ENCODE data around the gene UNC13D. TPM values are rescaled to one million over a fixed set of nuclear protein-coding genes. Genes with fewer than 3 reads are reported as not detected.
"Not testable (repeated sequence)": the region's sequence is repeated elsewhere in the genome, so short reads cannot be mapped to it uniquely, and the experiment has no call there.

UNC13D gene
- total RNA-seq, 2 donors from 2014 or later, result 25.9 to 35.0 TPM

DNA sequence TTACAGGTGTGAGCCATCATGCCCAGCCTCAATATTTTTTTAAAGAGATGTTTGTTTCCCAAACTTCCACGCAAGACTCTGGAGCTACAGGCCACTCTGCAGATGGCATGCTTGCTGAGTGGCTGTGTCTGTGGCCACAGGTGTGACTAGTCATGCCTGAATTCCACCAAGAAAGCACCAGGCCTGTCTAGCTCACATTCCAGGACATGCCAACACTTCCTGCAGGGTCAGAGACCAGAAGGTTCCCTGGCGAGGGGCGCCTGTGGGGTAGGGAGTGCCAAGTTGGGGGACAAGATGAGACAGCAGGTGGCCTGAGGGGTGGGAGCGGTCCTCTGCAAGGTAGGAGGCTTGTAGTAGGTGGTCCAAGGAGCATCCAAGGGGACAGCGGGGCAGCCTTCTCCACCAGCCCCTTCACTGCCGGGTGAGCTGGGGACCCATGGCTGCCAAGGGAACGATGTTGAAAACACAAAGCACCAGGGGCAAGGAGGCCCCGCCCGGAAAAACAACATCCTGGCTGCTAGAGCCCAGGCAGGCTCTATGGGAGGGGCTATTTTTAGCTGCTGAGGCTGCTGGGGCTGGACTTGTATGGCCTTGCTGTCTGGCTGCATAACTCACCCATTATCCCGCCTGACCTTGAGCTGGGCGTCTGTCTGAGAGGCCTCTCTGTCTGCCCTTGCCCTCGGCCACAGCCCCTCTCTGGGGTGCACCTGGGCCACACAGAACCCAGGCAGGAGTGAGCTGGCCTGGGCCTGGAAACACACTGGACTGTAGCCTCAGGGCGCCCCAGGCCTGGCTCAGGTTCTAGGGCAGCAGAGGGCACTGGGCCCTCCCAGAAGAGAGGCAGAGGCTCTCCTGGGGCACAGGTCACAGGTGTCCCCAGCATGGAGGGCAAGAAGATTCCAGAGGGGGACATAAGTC is 28.5 kb upstream of the UNC13D start:
- Histone ChIP-seq H3K36me3 (peaks cover 5% of the 10 kb centered on the region), H3K27ac (peak overlapping the region; percentile 90), H3K9me3 (no peaks in the 10 kb centered on the region), H3K4me3 (no peak overlapping the region), H3K27me3 (no peaks in the 10 kb centered on the region), H3K4me1 (peaks cover 22% of the 10 kb centered on the region), H3K9ac (ENCODE audit: low read depth in 2 of 2, low read length in 2 of 2) (peak overlapping the region; percentile 57 to 82)
- peak; percentile 87 for DNase-seq
- no peak for TF ChIP-seq CTCF (IDR thresholded peaks at IDR 0.05)
- intact Hi-C loops (cut with DNase I), result no loop called here

DNA sequence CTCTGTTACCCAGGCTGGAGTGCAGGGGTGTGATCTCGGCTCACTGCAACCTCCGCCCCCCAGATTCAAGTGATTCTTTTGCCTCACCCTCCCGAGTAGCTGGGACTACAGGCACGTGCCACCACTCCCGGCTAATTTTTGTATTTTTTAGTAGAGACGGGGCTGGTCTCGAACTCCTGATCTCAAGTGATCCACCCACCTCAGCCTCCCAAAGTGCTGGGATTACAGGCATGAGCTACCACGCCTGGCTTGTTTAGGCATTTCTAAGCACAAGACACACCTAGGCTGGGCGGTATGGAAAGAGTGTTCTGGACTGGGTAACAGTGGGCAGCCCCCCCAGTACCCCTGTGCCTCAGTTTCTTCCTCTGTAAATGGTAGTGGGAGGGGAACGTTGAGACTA is 26.0 kb upstream of the UNC13D start:
- H3K4me1 ChIP-seq; intact Hi-C loops (cut with DNase I); H3K9me3 ChIP-seq; H3K4me3 ChIP-seq; DNase-seq; H3K27me3 ChIP-seq; H3K36me3 ChIP-seq: not testable (repeated sequence)
- peak overlapping the region; percentile 72 for H3K27ac ChIP-seq
- peak overlapping the region in 1 of 2 donors; percentile 6 for H3K9ac ChIP-seq (ENCODE audit: low read depth in 2 of 2, low read length in 2 of 2)

- Histone ChIP-seq H3K27me3 (no peaks in the 10 kb centered on the region), H3K4me1 (peaks cover 10% of the 10 kb centered on the region), H3K9ac (ENCODE audit: low read depth in 2 of 2, low read length in 2 of 2) (peak overlapping the region in 1 of 2 donors; percentile 6), H3K9me3 (no peaks in the 10 kb centered on the region), H3K4me3 (no peak overlapping the region), H3K36me3 (peaks cover 5% of the 10 kb centered on the region), H3K27ac (peak overlapping the region; percentile 72)
- DNase-seq, result peak; percentile 80
- intact Hi-C loops (cut with DNase I), result no loop called here
- no peak for TF ChIP-seq CTCF (IDR thresholded peaks at IDR 0.05)
Measured at GRCh38 chr17:75869282-75870141, 25.3 kb upstream of the UNC13D start.

- H3K27me3 ChIP-seq; DNase-seq; H3K36me3 ChIP-seq; intact Hi-C loops (cut with DNase I); H3K9me3 ChIP-seq; H3K9ac ChIP-seq (ENCODE audit: low read depth in 2 of 2, low read length in 2 of 2); H3K4me1 ChIP-seq; H3K4me3 ChIP-seq: not testable (repeated sequence)
- H3K27ac ChIP-seq, result peak overlapping the region; percentile 72
Measured at GRCh38 chr17:75868730-75869281, 24.6 kb upstream of the UNC13D start.

DNA sequence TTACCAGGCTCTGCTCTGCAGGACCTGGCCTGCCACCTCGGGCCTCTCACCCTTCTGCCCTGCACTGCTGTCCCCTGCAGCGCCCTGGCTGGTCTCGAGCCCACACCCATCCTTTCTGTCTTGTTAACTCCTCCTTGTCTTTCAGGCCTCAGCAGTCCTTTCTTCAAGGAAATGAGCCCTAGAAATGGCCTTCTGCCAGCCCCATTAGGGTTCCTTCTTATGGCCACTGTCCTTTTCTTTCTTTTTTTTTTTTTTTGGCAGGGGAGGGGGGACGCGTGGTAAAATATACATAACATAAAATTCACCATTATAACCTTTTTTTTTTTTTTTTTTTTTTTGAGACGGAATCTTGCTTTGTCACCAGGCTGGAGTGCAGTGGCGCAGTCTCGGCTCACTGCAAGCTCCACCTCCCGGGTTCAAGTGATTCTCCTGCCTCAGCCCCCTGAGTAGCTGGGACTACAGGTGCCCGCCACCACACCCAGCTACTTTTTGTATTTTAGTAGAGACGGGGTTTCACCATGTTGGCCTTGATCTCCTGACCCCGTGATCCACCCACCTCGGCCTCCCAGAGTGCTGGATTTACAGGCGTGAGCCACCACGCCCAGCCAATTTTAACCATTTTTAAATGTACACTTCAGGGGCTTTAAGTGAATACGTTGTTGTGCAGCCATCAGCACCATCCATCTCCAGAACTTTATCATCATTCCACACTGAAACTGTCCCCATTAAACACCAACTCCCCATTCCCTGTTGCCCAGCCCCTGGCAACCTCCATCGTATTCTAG is 21.4 kb upstream of the UNC13D start:
- intact Hi-C loops (cut with DNase I); DNase-seq; H3K9ac ChIP-seq (ENCODE audit: low read depth in 2 of 2, low read length in 2 of 2); H3K36me3 ChIP-seq; H3K4me3 ChIP-seq; H3K4me1 ChIP-seq; H3K27me3 ChIP-seq; H3K9me3 ChIP-seq; H3K27ac ChIP-seq: not testable (repeated sequence)

GRCh38 chr17:75864887-75865286 is 20.7 kb upstream of the UNC13D start:
- H3K36me3 ChIP-seq; H3K4me1 ChIP-seq; H3K4me3 ChIP-seq; H3K27me3 ChIP-seq; H3K9ac ChIP-seq (ENCODE audit: low read depth in 2 of 2, low read length in 2 of 2); H3K9me3 ChIP-seq; DNase-seq; intact Hi-C loops (cut with DNase I): not testable (repeated sequence)
- H3K27ac ChIP-seq, result peak overlapping the region; percentile 42

DNA sequence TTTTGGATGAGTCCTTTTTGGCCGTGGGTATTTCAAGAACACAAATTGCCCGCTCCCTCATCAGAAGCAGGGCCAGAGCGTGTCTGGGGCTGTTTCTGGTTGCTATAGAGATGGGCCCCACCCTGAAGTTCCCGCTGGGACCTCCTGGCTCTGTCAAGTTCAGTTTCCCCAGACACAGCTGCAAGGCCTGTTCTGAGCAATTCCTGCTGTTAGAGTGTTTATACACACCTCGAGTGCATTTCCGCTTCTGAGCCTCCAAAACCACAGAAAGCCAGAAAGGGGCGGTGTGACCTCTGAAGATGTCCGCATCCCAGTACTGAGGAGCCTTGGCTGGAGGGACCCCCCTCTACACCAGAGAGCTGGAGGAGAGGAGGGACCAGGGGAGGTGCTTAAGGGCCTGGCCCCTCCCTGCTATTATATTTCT is 20.3 kb upstream of the UNC13D start:
- Histone ChIP-seq H3K9ac (ENCODE audit: low read depth in 2 of 2, low read length in 2 of 2) (peak overlapping the region; percentile 14 to 40), H3K4me1 (peaks cover 3% of the 10 kb centered on the region), H3K4me3 (no peak overlapping the region), H3K9me3 (no peaks in the 10 kb centered on the region), H3K36me3 (no peaks in the 10 kb centered on the region), H3K27me3 (no peaks in the 10 kb centered on the region), H3K27ac (peak overlapping the region; percentile 42)
- TF ChIP-seq CTCF (IDR thresholded peaks at IDR 0.05), result no peak
- intact Hi-C loops (cut with DNase I), result no loop called here
- peak; percentile 58 for DNase-seq

Data from colonic mucosa (tissue), 4 donors.